Activated CD4-positive, alpha-beta T cell treated with anti-CD3 and anti-CD28 coated beads, Interleukin-2, amount 10 ng/mL, durations not matched to agents 24 days and 14 days (primary cell): ENCODE data around the gene NRP2. TPM values are rescaled to one million over a fixed set of nuclear protein-coding genes. Genes with fewer than 3 reads are reported as not detected.

Experiments
- DNase-seq: peaks from one replicate; pipeline ENCODE4 v3.0.0; 2022
- H3K27ac Mint-ChIP-seq: one replicate; pipeline ENCODE4 v1.8.0; 2022; ENCODE audit warnings: mild to moderate bottlenecking, mixed read lengths
- H3K27me3 Mint-ChIP-seq: one replicate; pipeline ENCODE4 v1.8.0; 2022; ENCODE audit warnings: mixed read lengths
- H3K36me3 Mint-ChIP-seq: one replicate; pipeline ENCODE4 v1.8.0; 2022; ENCODE audit warnings: low read depth, mild to moderate bottlenecking, mixed read lengths
- H3K4me1 Mint-ChIP-seq: one replicate; pipeline ENCODE4 v1.8.0; 2021; ENCODE audit warnings: mixed read lengths
- H3K4me3 Mint-ChIP-seq: one replicate; pipeline ENCODE4 v1.8.0; 2022; ENCODE audit warnings: mild to moderate bottlenecking, moderate library complexity, mixed read lengths
- H3K9me3 Mint-ChIP-seq: one replicate; pipeline ENCODE4 v1.8.0; 2021; ENCODE audit warnings: mixed read lengths
- intact Hi-C: fragments of 100-400 bp; cut with micrococcal nuclease; formaldehyde crosslinking; loops from one replicate; pipeline ENCODE4 v1.15.1; 2023
- total RNA-seq: library from RNA; stranded (reverse); gene quantifications from 2 replicates; pipeline ENCODE4 v1.2.3, GENCODE V29; 2022

NRP2 gene
- total RNA-seq, 1 donor from 2014 or later, result 64.4 TPM

DNA sequence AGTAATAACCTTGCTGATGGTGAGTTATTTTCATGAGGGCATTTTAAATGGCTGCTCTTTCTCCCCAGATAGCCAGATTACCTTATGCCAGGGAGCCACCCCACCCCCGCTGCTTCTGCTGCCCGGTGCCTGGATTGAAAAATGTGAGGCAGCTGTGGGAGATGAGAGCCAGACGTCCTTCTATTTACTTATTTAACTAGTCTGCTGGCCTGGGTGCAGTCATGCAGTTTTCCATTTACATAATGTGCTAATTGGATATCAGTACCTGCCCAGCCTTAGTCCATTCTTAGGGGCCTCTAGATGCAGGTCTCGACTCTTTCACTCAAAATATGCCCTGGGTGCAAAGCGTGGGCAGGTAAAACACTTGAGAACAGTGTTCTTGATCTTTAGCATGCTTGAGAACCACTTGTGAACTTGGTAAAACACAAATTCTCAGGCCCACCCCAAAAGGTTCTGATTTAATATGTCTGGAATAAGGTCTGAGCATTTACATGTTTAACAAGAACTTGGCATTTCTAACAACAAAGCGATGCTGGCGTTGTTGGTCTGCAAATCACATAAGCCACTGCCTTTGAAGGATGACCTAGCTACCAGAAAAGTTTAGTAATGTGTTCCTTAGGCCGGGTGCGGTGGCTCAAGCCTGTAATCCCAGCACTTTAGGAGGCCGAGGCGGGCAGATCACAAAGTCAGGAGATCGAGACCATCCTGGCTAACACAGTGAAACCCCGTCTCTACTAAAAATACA, 154.3 kb downstream of the NRP2 start:
- DNase-seq, result no peak
- Mint-ChIP-seq H3K9me3 (no peaks in the 10 kb centered on the region), H3K4me3 (no peak overlapping the region), H3K4me1 (no peaks in the 10 kb centered on the region), H3K27ac (no peak overlapping the region), H3K27me3 (peaks cover 27% of the 10 kb centered on the region), H3K36me3 (no peaks in the 10 kb centered on the region)
- intact Hi-C loops, result no loop called here

DNA sequence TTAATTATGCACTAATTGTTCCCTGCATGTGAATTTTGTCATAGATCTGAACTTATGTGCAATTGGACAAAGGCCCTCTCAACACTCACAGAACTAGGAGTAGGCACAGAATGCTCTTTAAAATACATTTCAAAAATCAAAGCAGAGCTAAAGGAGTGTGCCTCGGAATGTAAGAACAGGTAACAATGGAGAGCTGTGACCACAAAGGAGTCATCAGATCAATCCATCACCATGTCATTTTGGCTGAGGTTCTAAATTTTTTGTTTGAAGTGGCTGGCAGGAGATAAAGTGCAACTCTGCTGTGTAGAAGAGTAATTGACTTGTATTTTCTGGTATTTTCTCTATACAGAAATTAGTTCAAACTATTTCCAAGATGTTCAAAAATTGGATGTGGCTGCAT, 155.4 kb downstream of the NRP2 start:
- H3K36me3 Mint-ChIP-seq, result no peaks in the 10 kb centered on the region
- H3K4me3 Mint-ChIP-seq, result no peak overlapping the region
- H3K9me3 Mint-ChIP-seq, result no peaks in the 10 kb centered on the region
- peaks cover 27% of the 10 kb centered on the region for H3K27me3 Mint-ChIP-seq
- H3K27ac Mint-ChIP-seq, result no peak overlapping the region
- intact Hi-C loops, result no loop called here
- no peaks in the 10 kb centered on the region for H3K4me1 Mint-ChIP-seq
- no peak for DNase-seq

DNA sequence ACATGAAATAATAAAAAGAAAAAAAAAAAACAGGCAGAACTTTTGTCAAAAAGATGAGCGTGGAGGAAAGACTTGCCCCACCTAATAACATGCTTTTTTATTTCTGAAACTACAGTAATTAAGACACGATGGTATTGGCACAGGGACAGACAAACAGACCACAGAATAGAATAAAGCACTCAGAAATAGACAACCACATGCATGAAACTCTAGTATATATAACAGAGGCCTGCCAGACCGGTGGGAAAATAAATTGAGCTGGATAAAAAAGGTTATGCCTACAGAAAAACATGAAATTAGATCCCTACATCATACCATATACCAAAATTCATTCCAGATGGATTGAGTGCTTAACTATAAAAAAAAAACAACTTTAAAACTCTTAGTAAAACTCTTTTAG, 163.1 kb downstream of the NRP2 start:
- intact Hi-C loops, result no loop called here
- H3K4me1 Mint-ChIP-seq, result no peaks in the 10 kb centered on the region

More for the DNA sequence above, 163.1 kb downstream of the NRP2 start:
- no peak for DNase-seq
- no peak overlapping the region for H3K27ac Mint-ChIP-seq
- no peaks in the 10 kb centered on the region for H3K36me3 Mint-ChIP-seq
- no peaks in the 10 kb centered on the region for H3K9me3 Mint-ChIP-seq
- peaks cover 13% of the 10 kb centered on the region for H3K27me3 Mint-ChIP-seq
- no peak overlapping the region for H3K4me3 Mint-ChIP-seq
